GM19372 (cell line): ENCODE results near the gene NPDC1.
"Not testable (repeated sequence)": the region's sequence is repeated elsewhere in the genome, so short reads cannot be mapped to it uniquely, and the experiment has no call there.

Experiments
- ATAC-seq: cut with Tn5 transposase; IDR thresholded peaks from one replicate; pipeline ENCODE4 v1.9.1; 2021; ENCODE audit warnings: mild to moderate bottlenecking, low read depth, moderate library complexity; ENCODE audit not compliant: unreplicated experiment

Gene NPDC1

DNA sequence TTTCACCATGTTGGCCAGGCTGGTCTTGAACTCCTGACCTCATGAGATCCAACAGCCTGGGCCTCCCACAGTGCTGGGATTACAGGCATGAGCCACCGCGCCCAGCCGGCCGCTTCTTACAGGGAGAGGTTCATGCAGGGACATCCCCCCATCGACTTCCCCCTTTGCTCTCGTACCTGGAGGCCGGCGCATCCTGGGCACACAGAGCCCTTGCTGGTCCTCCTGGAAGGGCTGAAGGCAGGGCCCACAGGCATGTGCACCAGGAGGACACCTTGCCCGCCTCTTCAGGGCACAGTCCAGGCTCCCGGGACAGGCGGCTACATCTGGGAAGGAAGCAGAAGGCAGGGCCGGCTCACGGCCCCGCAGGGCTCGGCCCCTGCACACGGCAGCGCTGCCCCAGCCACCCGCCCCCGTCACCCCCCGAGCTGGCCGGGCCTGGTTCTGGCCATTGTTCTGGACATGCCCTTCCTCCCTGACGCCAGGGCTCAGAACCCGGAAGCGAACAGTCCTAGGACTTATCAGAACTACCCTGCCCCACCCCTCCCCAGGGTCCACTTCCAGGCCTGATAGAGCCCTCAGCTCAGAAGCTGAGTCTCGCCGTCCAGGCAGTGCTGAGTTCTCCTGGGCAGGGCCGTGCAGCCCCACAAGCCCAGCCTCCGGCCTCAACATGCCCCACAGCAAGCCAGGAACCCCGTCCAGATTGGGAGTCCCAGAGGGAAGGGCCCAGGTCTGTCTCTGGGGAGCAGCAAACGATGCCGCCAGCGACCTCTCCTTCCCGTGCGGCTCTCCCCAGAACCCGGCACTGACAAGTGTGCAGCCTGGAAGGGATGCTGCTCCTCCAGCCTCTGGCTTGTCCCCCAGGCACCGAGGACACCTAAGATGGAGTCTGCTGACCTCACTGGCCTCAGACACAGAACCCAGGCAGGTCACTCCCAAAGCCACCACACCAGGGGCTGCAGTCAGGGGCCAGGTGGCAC, 2.9 kb downstream of the NPDC1 start:
- no peak for ATAC-seq

DNA sequence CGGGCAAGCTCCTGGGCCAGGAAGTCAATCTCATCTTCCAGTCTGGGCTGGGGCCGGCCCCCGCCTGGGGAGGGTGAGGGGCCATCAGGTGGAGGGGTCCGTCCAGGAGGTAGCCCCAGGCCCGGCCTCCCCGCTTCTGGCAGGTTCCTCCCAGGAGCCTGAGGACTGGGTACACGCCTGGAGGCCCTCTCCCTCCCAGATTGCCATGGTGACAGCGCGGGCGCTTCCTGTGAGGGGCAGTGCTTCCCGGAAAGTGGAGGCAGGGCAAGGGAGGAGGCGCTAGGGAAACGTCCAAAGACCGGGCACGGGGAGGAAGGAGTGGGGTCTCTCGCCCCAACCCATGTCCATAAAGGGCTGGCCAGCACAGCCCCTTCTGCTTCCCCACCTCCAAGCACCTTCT, 4.9 kb downstream of the NPDC1 start:
- no peak for ATAC-seq

DNA sequence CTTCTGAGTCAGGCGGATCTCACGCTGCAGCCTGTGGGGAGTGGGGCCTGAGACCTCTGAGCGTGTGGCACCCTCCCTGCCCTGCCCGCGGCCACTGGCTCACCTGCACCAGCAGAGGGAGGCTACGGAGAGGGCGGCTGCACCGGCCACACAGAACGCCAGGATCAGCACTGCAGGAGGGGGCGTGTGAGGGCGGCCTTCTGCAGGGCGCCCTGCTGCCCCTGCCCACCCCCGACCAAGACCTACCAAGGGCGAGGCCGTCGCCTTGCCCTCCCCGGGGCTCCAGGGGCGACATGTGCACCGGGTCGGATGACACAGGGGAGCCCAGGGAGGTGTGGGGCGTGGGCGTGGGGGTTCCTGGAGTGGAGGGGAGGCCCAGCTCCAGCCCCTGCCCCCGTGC, 5.4 kb downstream of the NPDC1 start:
- no peak for ATAC-seq

DNA sequence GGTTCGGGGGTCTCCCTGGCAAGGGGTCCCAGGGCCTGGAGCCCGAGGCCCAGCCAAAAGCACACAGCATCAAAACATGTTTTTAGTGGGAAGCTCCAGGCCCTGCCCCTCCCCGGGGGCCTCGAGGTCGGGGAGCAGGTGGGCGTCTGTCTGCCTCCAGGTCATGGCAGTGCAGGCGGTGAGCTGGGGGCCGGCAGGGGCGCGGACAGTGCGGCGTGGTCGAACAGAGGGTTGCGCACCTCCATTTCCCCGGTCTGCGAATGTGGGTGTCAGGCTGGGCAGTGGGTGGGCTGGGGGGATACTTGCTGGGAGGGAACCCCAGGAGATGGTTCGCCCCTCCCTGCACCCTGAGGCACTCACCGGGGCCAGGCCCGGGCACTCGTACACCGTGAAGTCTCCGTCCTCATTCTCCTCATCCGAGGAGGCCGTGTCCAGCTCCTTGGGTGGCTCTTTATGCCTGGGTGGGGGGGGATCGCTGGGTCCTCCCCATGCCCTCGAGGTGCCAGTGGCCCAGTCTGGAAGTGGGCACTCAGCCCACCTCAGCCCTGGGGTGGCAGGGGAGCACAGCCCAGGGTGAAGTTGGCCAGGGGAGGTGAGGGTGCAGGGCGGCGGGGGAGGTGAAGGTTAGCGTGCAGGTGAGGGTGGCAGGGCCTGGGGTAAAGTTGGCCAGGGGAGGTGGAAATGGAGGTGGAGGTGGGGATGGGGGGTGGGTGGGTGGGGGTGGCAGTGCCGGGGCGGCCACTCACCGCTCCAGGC, 6.2 kb downstream of the NPDC1 start:
- no peak for ATAC-seq

DNA sequence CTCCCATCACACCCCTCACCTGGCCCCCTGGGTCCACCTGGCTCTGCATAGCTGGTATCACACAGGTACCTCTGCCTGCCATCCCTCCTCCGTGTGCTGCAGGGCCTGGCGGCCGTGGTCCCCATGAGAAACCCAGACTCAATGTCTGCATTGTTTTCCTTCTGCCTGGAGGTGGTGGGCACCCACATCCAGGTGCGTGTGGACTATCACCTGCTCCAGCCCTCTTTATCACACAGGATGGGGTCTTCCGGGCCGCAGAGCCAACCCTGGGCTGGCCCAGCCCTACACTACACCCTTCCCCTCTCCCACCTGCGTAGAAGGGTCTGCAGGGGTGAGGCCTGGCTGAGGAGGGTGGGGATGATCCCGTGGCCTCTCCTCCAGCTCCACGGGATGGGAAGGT, 7.1 kb downstream of the NPDC1 start:
- no peak for ATAC-seq

DNA sequence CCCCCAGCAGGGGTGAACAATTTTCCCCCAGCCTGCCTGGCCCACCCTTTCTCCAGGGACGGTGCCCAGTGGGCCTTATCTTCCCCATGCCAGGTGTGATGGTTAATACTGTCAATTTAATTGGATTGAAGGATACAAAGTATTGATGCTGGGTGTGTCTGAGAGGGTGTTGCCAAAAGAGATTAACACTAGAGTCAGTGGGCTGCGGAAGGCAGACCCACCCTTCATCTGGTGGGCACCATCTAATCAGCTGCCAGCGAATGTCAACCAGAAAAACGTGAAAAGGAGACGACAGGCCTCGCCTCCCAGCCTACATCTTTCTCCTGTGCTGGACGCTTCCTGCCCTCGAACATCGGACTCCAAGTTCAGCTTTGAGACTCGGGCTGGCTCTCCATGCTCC, 8.5 kb downstream of the NPDC1 start:
- ATAC-seq, result no peak

DNA sequence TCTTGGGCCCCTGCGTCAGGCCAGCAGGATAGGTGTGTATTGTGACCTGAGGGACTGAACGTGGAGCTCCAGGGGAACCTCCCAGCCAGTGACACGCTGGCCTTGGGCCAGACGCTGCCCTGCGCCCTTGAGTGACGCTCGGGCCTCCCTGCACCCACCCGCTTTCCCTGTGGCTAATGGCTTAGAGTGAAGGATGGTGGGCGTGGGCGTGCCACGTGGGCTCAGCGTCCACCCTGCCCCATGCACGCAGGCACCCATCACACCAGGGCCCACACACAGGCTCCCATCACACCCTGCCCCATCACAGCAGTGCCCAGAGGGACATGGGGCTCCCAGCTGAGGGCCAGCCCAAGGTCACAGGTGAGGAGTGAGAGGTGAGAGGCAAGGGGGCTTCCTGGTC, 8.9 kb downstream of the NPDC1 start:
- no peak for ATAC-seq

DNA sequence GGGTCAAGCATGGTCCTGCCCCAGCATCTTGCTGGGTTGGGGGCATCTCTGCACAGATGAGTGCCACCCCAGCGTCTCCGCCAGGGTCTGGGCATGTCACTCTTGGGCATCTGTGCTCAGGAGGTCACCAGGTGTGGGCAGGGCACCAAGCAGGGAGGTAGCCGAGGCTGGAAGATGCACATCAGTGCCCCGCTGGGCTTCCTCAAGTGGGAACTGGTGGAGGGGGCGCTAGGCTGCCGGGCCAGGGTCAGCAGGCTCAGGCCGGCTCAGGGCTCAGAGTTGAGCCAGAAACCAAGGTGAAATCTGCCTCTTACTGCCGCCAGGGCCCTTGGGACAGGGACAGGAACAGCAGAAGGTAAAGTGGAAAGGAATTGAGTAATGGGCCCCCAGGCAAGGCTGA, 10.0 kb downstream of the NPDC1 start:
- no peak for ATAC-seq

DNA sequence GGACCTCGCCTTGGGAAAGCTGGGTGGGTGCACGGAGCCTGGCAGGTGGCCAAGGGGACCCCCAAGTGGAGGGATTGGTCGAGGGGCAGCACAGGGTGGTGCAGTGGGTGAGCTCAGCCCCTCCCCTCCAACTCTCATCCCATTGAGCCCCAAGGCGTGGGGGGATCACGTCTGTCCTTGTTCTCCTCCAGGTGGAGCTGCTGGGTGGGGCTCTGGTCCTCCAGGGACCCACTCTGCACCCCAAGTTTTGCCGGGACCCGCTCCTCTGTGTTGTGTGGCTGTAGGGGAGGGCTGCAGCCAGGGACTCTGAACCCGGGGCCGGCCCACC, 10.5 kb downstream of the NPDC1 start:
- ATAC-seq, result no peak

DNA sequence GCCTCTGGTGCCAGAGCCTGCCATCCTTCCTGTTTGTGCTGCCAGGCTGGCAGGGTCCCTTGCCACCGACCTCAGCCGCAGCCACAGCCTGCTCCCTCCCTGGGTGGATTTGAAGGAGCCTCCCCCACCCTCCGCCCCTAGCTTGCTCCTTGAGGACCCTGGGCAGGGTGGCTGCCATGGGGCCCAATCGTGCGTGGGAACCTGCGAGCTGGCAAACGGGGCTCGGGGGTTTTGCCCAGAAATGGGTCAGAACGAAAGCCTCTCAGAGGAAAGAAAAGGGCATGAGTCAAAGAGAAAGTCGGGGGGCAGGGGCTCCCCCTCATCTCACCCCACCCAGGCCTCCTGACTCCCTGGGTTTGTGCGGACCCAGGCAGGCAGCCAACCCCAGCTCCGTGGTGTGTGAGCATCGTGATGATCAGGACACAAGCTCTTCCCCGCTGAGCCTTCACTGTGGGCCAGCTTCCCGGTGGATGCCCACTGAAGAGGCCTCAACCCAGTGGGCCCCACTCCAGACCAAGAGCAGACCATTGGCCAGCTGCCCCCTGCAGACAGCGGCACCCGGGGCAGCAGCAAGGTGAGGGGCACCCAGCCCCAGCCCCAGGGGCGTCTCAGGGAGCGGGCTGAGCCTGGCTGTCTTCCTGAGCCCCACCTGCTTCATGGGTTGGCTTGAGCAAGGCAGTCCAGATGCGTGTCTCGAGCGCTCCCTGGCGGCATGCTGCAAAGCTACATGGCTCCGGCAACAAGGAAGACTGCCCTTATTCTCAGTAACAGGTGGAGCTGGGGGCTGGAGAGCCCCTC, 11.1 kb downstream of the NPDC1 start:
- no peak for ATAC-seq

DNA sequence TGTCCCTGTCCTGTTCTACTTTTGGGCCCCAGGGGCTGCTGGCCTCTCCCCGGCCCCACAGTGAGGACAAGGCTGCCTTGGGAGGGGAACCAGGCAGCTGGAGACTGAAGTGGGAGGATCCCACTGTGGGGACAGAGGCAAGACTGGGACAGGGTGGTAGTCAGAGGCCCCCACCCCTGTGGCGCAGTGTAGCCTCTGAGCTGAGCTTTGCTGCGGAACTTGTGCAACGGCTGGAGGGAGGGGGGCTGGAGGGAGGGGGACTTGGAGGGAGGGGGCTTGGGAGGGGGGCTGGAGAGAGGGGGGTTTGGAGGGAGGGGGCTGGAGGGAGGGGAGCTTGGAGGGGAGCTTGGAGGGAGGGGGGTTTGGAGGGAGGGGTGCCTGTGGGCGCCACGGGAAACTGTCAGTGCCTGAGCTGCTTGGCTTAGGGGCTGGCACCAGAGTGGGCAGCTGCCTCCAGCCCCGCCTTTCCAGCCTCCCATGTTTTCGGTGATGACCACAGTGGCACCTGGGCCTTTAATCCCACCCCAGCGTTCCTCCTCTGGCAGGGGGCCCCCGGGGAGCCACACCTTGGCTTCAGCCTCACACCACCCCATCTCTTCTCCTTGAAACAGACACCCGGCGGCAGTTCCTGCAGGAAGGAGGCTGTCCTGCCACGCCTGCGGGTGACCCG, 11.8 kb downstream of the NPDC1 start:
- no peak for ATAC-seq

DNA sequence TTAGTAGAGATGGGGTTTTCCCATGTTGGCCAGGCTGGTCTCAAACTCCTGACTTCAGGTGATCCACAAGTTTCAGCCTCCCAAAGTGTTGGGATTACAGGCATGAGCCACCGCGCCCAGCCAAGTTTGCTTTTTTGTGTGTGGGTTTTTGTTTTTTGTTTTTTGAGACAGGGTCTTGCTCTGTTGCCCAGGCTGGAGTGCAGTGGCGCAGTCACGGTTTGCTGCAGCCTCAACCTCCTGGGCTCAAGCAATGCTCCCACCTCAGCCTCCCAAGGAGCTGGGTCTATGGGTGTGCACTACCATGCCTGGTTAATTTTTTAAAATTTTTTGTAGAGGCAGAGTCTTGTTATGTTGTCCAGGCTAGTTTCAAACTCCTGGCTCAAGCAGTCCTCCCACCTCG, 12.5 kb downstream of the NPDC1 start:
- not testable (repeated sequence) for ATAC-seq

DNA sequence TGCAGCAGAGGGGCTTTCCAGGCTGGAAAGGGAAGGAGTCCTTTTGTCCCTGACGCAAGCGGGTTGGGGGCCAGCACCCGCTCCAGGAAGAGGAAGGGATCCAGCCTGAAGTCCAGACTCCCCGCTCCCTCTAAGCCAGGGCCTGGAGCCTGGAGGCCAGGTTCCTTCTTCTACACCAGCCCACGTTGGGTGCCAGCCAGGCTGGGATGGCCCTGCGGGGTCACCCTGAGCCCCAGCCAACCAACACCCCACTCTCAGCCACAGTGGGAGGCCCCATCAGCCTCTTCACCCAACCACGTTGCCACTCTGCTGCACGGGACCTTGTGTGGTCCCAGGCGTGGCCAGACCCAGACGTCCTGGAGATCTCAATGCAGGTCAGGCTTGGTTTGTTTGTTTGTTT, 13.1 kb downstream of the NPDC1 start:
- no peak for ATAC-seq

DNA sequence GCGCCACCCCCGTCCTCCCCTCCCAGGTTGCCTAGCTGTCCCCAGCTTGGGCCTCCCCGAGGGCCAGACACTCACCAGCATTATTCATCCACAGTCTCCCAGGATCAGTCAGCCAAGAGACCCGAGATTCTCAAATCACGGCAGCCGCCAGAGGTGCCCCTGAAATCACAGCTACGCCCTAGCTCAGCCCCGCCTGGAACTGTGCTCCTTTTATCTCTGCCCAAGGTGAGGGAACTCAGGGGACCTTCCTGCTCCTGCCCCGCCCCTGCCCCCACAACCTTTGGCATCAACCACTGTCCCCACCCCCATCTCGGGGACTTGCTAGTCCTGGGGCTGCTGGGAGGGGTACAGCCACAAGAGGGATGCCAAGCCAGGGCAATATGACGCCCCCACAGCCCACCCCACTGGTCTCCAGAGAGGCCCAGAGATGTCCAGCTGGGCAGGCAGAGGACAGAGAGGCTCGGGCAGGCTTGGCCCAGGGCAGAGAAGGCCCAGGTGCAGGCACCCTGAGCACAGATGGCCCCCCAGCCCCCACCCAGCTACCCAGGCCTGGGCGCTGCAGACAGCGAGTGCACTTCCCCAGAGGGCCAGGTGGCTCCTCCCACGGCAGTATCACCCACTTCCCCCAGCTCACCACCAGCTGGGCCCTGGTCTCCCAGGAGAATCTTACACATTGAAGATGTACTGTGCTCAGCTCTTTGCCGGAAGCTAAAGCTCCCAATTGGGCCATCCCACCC, 13.9 kb downstream of the NPDC1 start, which contains the start of gene FUT7:
Gene FUT7, minus strand, starts transcription at position 185 of the 737 bp plus-strand sequence. Its CDS starts 97 bp downstream, at position 88.
- ATAC-seq, result no peak

DNA sequence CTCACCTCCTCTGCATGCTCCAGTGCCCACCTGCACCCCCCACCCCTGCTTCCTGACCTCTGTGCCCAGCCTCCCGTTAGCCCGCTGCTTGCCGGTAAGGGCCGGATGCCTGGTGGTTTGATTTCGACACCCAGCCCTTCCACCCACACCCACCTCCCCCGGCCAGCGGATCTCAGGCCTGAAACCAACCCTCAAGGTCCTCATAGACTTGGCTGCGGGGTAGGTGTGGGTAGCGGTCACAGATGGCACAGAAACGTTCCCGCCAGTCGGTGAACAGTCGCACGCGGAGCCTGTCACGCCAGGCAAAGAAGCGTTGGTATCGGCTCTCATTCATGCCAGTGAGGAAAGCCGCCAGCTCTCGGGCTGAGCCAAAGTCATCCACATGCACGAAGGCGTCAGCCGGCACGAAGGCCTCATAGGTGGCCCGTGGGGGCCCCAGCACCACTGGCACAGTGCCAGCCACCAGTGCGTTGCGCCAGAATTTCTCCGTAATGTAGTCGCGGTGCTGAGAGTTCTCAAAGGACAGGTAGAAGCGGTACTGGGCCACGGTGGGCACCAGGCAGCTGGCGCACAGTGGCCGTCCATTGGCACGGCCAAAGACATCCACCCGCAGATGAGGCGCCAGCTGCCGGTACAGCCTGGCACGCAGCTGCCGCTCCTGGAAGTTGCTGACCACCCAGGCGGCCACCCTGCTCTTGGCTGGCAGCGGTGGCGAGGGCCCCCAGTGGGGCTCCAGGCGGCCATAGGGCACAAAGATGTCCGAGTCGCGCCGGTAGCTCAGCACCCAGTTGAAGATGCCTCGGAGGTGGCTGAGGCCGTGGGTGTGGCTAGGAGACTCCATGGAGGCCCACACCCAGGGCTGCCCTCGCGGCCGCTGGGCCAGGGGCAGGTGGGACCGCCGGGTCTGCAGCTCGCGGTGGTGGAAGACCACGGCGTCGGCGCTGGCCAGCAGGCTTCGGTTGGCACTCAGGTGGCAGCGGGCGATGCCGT, 15.1 kb downstream of the NPDC1 start:
- ATAC-seq, result no peak

DNA sequence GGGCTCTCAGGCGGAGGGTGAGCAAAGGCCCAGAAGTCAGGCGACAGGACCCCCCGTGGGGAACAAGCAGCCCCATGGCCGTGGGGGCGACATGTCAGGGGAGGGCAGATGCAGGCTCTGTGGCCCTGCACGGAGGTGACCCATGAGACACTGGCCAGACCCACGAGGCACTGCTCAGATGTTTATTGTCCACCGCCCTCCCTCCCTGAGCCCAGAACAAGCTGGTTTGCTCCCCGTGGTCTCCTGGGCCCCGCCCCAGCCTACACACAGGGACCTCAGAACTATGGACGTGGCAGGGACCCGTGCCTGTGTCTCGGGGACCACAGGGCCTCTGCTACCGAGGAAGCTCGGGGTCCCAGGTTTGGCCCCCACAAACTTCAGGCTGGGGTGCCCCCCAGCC, 16.0 kb downstream of the NPDC1 start:
- no peak for ATAC-seq

DNA sequence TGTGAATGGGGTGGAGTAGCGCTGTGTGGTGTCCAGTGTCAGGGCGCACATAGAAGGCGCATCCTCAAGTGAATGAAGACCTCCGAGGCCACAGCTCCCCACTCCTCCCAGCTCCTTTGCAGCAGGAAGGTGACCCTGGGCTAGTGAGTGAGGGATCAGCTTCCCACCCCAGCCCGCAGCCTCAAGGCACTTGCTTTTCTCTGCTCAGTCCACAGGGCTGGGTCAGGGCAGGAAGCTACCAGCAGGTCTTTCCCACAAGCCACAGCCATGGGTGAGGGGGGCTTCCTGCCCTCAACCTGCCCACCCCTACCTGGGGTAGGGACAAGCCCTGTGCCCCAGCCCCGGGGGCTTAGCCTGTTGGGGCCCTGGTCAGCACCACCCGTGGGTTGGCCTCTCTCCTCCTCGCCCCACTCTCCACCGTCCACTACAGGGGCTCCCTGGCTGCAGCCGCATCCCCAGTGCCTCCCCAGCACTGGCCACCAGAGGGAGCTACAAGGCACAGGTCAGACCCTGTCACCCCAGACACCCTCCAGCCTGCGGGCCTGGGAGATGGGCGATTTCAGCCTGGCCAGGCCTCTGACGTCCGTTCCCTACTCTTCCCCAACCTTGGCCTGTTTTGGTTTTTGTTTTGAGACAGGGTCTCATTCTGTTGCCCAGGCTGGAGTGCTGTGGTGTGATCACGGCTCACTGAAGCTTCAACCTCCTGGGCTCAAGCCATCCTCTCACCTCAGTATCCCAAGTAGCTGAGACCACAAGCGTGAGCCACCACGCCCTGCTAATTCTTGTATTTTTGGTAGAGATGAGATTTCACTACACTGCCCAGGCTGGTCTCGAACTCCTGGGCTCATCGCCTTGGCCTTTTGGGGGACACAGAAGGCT, 16.7 kb downstream of the NPDC1 start:
- no peak for ATAC-seq
